Breast epithelium (tissue), 3 donors: Measurements from ENCODE around the gene MAK.
"Not testable (repeated sequence)": the region's sequence is repeated elsewhere in the genome, so short reads cannot be mapped to it uniquely, and the experiment has no call there.

Experiments used
- POLR2AphosphoS5 ChIP-seq, 3 donors: sonication (generic); formaldehyde crosslinking; IDR thresholded peaks; one replicate each; pipeline ENCODE4 v1.6.1; 2017; ENCODE audit warnings: antibody characterized with exemption in 3 of 3
- TF ChIP-seq, protein P1 (sequence below), 3 donors: fragments of 450-650 bp; IDR thresholded peaks; one replicate each; pipeline ENCODE4 v1.5.1; 2016 to 2017; ENCODE audit warnings: antibody characterized with exemption in 3 of 3, mild to moderate bottlenecking in 3 of 3, moderate library complexity in 3 of 3

DNA sequence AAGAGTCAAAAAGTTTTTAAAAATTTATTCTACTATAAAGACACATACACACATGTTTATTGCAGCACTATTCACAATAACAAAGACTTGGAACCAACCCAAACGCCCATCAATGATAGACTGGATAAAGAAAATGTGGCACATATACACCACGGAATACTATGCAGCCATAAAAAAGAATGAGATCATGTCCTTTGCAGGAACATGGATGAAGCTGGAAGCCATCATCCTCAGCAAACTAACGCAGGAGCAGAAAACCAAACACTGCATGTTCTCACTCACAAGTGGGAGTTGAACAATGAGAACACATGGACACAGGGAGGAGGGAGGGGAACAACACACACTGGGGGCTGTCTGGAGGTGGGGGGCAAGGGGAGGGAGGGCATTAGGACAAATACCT is 28.4 kb upstream of the MAK start:
- TF ChIP-seq, protein P1, sequence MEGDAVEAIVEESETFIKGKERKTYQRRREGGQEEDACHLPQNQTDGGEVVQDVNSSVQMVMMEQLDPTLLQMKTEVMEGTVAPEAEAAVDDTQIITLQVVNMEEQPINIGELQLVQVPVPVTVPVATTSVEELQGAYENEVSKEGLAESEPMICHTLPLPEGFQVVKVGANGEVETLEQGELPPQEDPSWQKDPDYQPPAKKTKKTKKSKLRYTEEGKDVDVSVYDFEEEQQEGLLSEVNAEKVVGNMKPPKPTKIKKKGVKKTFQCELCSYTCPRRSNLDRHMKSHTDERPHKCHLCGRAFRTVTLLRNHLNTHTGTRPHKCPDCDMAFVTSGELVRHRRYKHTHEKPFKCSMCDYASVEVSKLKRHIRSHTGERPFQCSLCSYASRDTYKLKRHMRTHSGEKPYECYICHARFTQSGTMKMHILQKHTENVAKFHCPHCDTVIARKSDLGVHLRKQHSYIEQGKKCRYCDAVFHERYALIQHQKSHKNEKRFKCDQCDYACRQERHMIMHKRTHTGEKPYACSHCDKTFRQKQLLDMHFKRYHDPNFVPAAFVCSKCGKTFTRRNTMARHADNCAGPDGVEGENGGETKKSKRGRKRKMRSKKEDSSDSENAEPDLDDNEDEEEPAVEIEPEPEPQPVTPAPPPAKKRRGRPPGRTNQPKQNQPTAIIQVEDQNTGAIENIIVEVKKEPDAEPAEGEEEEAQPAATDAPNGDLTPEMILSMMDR (IDR thresholded peaks at IDR 0.05) = not testable (repeated sequence)
- TF ChIP-seq POLR2AphosphoS5 (IDR thresholded peaks at IDR 0.05) = not testable (repeated sequence)
